SKM-1 (cell line): ENCODE data around the gene ARHGEF11.

ENCODE experiments used
- DNase-seq: peaks from one replicate; lab custom pipeline; 2025; ENCODE audit not compliant: unreplicated experiment; lab: John Stamatoyannopoulos, UW

The ARHGEF11 gene

GRCh38 chr1:157004327-157004726 lies 41.2 kb downstream of the ARHGEF11 start:
- DNase-seq = no peak

GRCh38 chr1:157001304-157001703 lies 44.2 kb downstream of the ARHGEF11 start:
- DNase-seq = no peak

- DNase-seq = no peak
Observed at GRCh38 chr1:157000686-157001085, 44.9 kb downstream of the ARHGEF11 start.

- no peak for DNase-seq
Observed at GRCh38 chr1:156999596-157000320, 45.8 kb downstream of the ARHGEF11 start.

- DNase-seq = no peak
Observed at GRCh38 chr1:156998840-156999500, 46.6 kb downstream of the ARHGEF11 start.

GRCh38 chr1:156998301-156998700 lies 47.2 kb downstream of the ARHGEF11 start:
- DNase-seq = no peak

- DNase-seq = no peak
Observed at GRCh38 chr1:156995412-156995811, 50.1 kb downstream of the ARHGEF11 start.

- no peak for DNase-seq
Observed at GRCh38 chr1:156994277-156994676, 51.3 kb downstream of the ARHGEF11 start.

GRCh38 chr1:156993426-156994147 lies 52.0 kb downstream of the ARHGEF11 start:
- DNase-seq = no peak

- DNase-seq = no peak
Observed at GRCh38 chr1:156992215-156992614, 53.3 kb downstream of the ARHGEF11 start.

- DNase-seq = no peak
Observed at GRCh38 chr1:156987715-156988114, 57.8 kb downstream of the ARHGEF11 start.

GRCh38 chr1:156980551-156980950 lies 65.0 kb downstream of the ARHGEF11 start:
- no peak for DNase-seq

- no peak for DNase-seq
Observed at GRCh38 chr1:156975084-156975483, 70.5 kb downstream of the ARHGEF11 start.

GRCh38 chr1:156973417-156973816 lies 72.1 kb downstream of the ARHGEF11 start:
- DNase-seq = no peak

- DNase-seq = peak; percentile 11
Observed at GRCh38 chr1:156970017-156970416, 75.5 kb downstream of the ARHGEF11 start.

- no peak for DNase-seq
Observed at GRCh38 chr1:156969496-156969895, 76.0 kb downstream of the ARHGEF11 start.

GRCh38 chr1:156964441-156964840 lies 81.1 kb downstream of the ARHGEF11 start:
- no peak for DNase-seq

- DNase-seq = peak; percentile 20
Observed at GRCh38 chr1:156963621-156964020, 81.9 kb downstream of the ARHGEF11 start.

- no peak for DNase-seq
Observed at GRCh38 chr1:156961709-156962108, 83.8 kb downstream of the ARHGEF11 start.

GRCh38 chr1:156959925-156960324 lies 85.6 kb downstream of the ARHGEF11 start:
- DNase-seq = no peak

- no peak for DNase-seq
Observed at GRCh38 chr1:156959414-156959813, 86.1 kb downstream of the ARHGEF11 start.

- DNase-seq = no peak
Observed at GRCh38 chr1:156958247-156958714, 87.3 kb downstream of the ARHGEF11 start.
